GM23338 (cell line): ENCODE measurements around the gene MYO16.

Experiments
- CREB1 ChIP-seq: fragments of 250-450 bp; sonication (Bioruptor Pico); IDR thresholded peaks from 2 replicates; pipeline ENCODE4 v1.5.0; 2020; ENCODE audit warnings: low read depth, mild to moderate bottlenecking, moderate library complexity
- CTCF ChIP-seq, 2 experiments: fragments of 200-600 bp in 1 of 2; sonication (generic) in 1 of 2; conservative IDR thresholded peaks; 2 replicates each; pipeline versions ENCODE4 v1.5.1 to v1.6.1; 2016 to 2017; ENCODE audit warnings: antibody characterized with exemption in 2 of 2, low read depth in 2 of 2, mild to moderate bottlenecking in 2 of 2, moderate library complexity in 1 of 2
- ETS1 ChIP-seq: IDR thresholded peaks from 2 replicates; pipeline ENCODE4 v1.6.1; 2016; ENCODE audit warnings: antibody characterized with exemption
- EZH2 ChIP-seq: fragments of 200-600 bp; sonication (generic); IDR thresholded peaks from one replicate; pipeline ENCODE4 v1.8.0; 2017; ENCODE audit warnings: antibody characterized with exemption, mild to moderate bottlenecking, low read depth; ENCODE audit not compliant: unreplicated experiment
- EZH2phosphoT487 ChIP-seq: fragments of 200-600 bp; sonication (generic); IDR thresholded peaks from one replicate; pipeline ENCODE4 v1.8.1; 2018; ENCODE audit warnings: antibody characterized with exemption; ENCODE audit not compliant: unreplicated experiment
- JUNB ChIP-seq: IDR thresholded peaks from one replicate; pipeline ENCODE4 v1.6.1; 2016; ENCODE audit warnings: antibody characterized with exemption; ENCODE audit not compliant: unreplicated experiment
- NANOG ChIP-seq: IDR thresholded peaks from 2 replicates; pipeline ENCODE4 v1.6.1; 2016; ENCODE audit warnings: antibody characterized with exemption, borderline replicate concordance
- POLR2AphosphoS5 ChIP-seq: IDR thresholded peaks from 2 replicates; pipeline ENCODE4 v1.6.1; 2016; ENCODE audit warnings: antibody characterized with exemption, low read depth
- REST ChIP-seq: IDR thresholded peaks from one replicate; pipeline ENCODE4 v1.6.1; 2018; ENCODE audit warnings: antibody characterized with exemption; ENCODE audit not compliant: unreplicated experiment
- ZNF114 ChIP-seq: fragments of 250-450 bp; sonication (Bioruptor Pico); IDR thresholded peaks from 2 replicates; pipeline ENCODE4 v1.5.0; 2020; ENCODE audit warnings: mild to moderate bottlenecking, moderate library complexity
- ZNF331 ChIP-seq: fragments of 250-450 bp; sonication (Bioruptor Pico); IDR thresholded peaks from 2 replicates; pipeline ENCODE4 v1.5.0; 2020; ENCODE audit warnings: low read depth, mild to moderate bottlenecking, moderate library complexity
- ZNF462 ChIP-seq: fragments of 250-450 bp; sonication (Bioruptor Pico); IDR thresholded peaks from 2 replicates; pipeline ENCODE4 v1.5.0; 2020; ENCODE audit warnings: mild to moderate bottlenecking, moderate library complexity

GRCh38 chr13:109160357-109160756 lies 530.9 kb downstream of the MYO16 start:
- TF ChIP-seq CTCF (conservative IDR thresholded peaks at IDR 0.05; ENCODE audit: low read depth in 2 of 2), result no peak
- TF ChIP-seq REST, result no peak
- no peak for TF ChIP-seq POLR2AphosphoS5
- TF ChIP-seq EZH2phosphoT487, result no peak
- no peak for TF ChIP-seq EZH2
- TF ChIP-seq ZNF462, result no peak
- TF ChIP-seq JUNB, result no peak
- TF ChIP-seq ZNF114 (CRISPR knock-in tag), result no peak
- TF ChIP-seq CREB1 (CRISPR knock-in tag), result no peak
- no peak for TF ChIP-seq ETS1
- no peak for TF ChIP-seq ZNF331 (CRISPR knock-in tag)
- no peak for TF ChIP-seq NANOG
